IPS-NIHi7 (cell line): ENCODE measurements around the gene ROR1.
A peak's percentile ranks its signal among the peaks of the same experiment; 100 is the strongest.

ENCODE experiments used
- DNase-seq: peaks from one replicate; pipeline ENCODE4 v3.0.0; 2012; ENCODE audit warnings: mixed read lengths; ENCODE audit errors: extremely low spot score

Gene ROR1

GRCh38 chr1:64019818-64020217 is 246.0 kb downstream of the ROR1 start:
- DNase-seq = no peak

GRCh38 chr1:64021066-64021465 is 247.2 kb downstream of the ROR1 start:
- DNase-seq = no peak

GRCh38 chr1:64025051-64025450 is 251.2 kb downstream of the ROR1 start:
- no peak for DNase-seq

GRCh38 chr1:64029037-64029436 is 255.2 kb downstream of the ROR1 start:
- no peak for DNase-seq

- no peak for DNase-seq
Measured at GRCh38 chr1:64030411-64030810, 256.6 kb downstream of the ROR1 start.

GRCh38 chr1:64031236-64031635 is 257.4 kb downstream of the ROR1 start:
- DNase-seq = no peak

GRCh38 chr1:64033667-64034220 is 259.9 kb downstream of the ROR1 start:
- DNase-seq = no peak

- DNase-seq = no peak
Measured at GRCh38 chr1:64036549-64036948, 262.7 kb downstream of the ROR1 start.

GRCh38 chr1:64038119-64038518 is 264.3 kb downstream of the ROR1 start:
- DNase-seq = no peak

- no peak for DNase-seq
Measured at GRCh38 chr1:64038965-64039364, 265.1 kb downstream of the ROR1 start.

GRCh38 chr1:64039390-64039926 is 265.6 kb downstream of the ROR1 start:
- DNase-seq = peak; percentile 51

- DNase-seq = no peak
Measured at GRCh38 chr1:64041371-64042131, 267.7 kb downstream of the ROR1 start.

GRCh38 chr1:64042331-64043100 is 268.7 kb downstream of the ROR1 start:
- DNase-seq = no peak

- no peak for DNase-seq
Measured at GRCh38 chr1:64043288-64043687, 269.5 kb downstream of the ROR1 start.

- DNase-seq = no peak
Measured at GRCh38 chr1:64043976-64044375, 270.2 kb downstream of the ROR1 start.

- DNase-seq = no peak
Measured at GRCh38 chr1:64046243-64046642, 272.4 kb downstream of the ROR1 start.

- no peak for DNase-seq
Measured at GRCh38 chr1:64046891-64047290, 273.1 kb downstream of the ROR1 start.

- DNase-seq = no peak
Measured at GRCh38 chr1:64047549-64047996, 273.8 kb downstream of the ROR1 start.

GRCh38 chr1:64049900-64050540 is 276.2 kb downstream of the ROR1 start:
- DNase-seq = no peak

- no peak for DNase-seq
Measured at GRCh38 chr1:64050601-64051000, 276.8 kb downstream of the ROR1 start.

- no peak for DNase-seq
Measured at GRCh38 chr1:64051796-64052195, 278.0 kb downstream of the ROR1 start.

GRCh38 chr1:64052777-64053176 is 279.0 kb downstream of the ROR1 start:
- DNase-seq = no peak
